Activated CD8-positive, alpha-beta memory T cell treated with anti-CD3 and anti-CD28 coated beads, Interleukin-2, amount 50 U/mL, for 24 hours (primary cell): ENCODE data around the gene RPS6KB1.
"Not testable (repeated sequence)": the region's sequence is repeated elsewhere in the genome, so short reads cannot be mapped to it uniquely, and the experiment has no call there.

Experiments
- DNase-seq: peaks from one replicate; pipeline ENCODE4 v3.0.0-alpha.2; 2020; ENCODE audit errors: extremely low read depth

RPS6KB1 gene

GRCh38 chr17:59872351-59872750 lies 20.6 kb upstream of the RPS6KB1 start:
- DNase-seq, result no peak

- DNase-seq, result not testable (repeated sequence)
Measured at GRCh38 chr17:59873414-59873813, 19.5 kb upstream of the RPS6KB1 start.

- DNase-seq, result no peak
Measured at GRCh38 chr17:59874376-59874775, 18.5 kb upstream of the RPS6KB1 start.

GRCh38 chr17:59876107-59876506 lies 16.8 kb upstream of the RPS6KB1 start:
- DNase-seq, result no peak

GRCh38 chr17:59877965-59878364 lies 15.0 kb upstream of the RPS6KB1 start:
- no peak for DNase-seq

- DNase-seq, result no peak
Measured at GRCh38 chr17:59878624-59879023, 14.3 kb upstream of the RPS6KB1 start.

- DNase-seq, result no peak
Measured at GRCh38 chr17:59884861-59885260, 8.1 kb upstream of the RPS6KB1 start.

GRCh38 chr17:59888145-59888750 lies 4.7 kb upstream of the RPS6KB1 start:
- no peak for DNase-seq

GRCh38 chr17:59890720-59891119 lies 2.2 kb upstream of the RPS6KB1 start:
- no peak for DNase-seq

- DNase-seq, result no peak
Measured at GRCh38 chr17:59892251-59892923, 534 bp upstream of the RPS6KB1 start.

GRCh38 chr17:59893676-59894100 lies 767 bp downstream of the RPS6KB1 start:
- DNase-seq, result no peak

GRCh38 chr17:59897090-59897489 lies 4.2 kb downstream of the RPS6KB1 start:
- DNase-seq, result no peak

- no peak for DNase-seq
Measured at GRCh38 chr17:59899099-59899498, 6.2 kb downstream of the RPS6KB1 start.

- DNase-seq, result no peak
Measured at GRCh38 chr17:59901604-59902003, 8.7 kb downstream of the RPS6KB1 start.

GRCh38 chr17:59903455-59903854 lies 10.5 kb downstream of the RPS6KB1 start:
- DNase-seq, result no peak

GRCh38 chr17:59907467-59907866 lies 14.5 kb downstream of the RPS6KB1 start:
- no peak for DNase-seq

- no peak for DNase-seq
Measured at GRCh38 chr17:59914274-59914854, 21.4 kb downstream of the RPS6KB1 start.

- no peak for DNase-seq
Measured at GRCh38 chr17:59916446-59916845, 23.5 kb downstream of the RPS6KB1 start.

GRCh38 chr17:59920637-59921036 lies 27.7 kb downstream of the RPS6KB1 start:
- DNase-seq, result not testable (repeated sequence)

- DNase-seq, result not testable (repeated sequence)
Measured at GRCh38 chr17:59930121-59930520, 37.2 kb downstream of the RPS6KB1 start.

- not testable (repeated sequence) for DNase-seq
Measured at GRCh38 chr17:59930768-59931167, 37.8 kb downstream of the RPS6KB1 start.

GRCh38 chr17:59933317-59933716 lies 40.4 kb downstream of the RPS6KB1 start:
- DNase-seq, result not testable (repeated sequence)

- DNase-seq, result not testable (repeated sequence)
Measured at GRCh38 chr17:59940697-59941096, 47.8 kb downstream of the RPS6KB1 start.
